H1 (cell line): Measurements from ENCODE around the gene CTAG1A. TPM values are rescaled to one million over a fixed set of nuclear protein-coding genes. Genes with fewer than 3 reads are reported as not detected.

Experiments used
- BCL11A ChIP-seq, 2 experiments: IDR thresholded peaks; one replicate each; pipeline ENCODE4 v1.6.1; 2011; ENCODE audit warnings: low read depth in 2 of 2, low read length in 2 of 2, mild to moderate bottlenecking in 2 of 2
- CEBPB ChIP-seq: IDR thresholded peaks from 2 replicates; pipeline ENCODE4 v1.6.1; 2012; ENCODE audit warnings: low read depth, low read length
- CHD7 ChIP-seq: fragments of 300-600 bp; sonication (generic); IDR thresholded peaks from 2 replicates; pipeline ENCODE4 v1.7.1; 2012; ENCODE audit warnings: low read length, moderate library complexity, mild to moderate bottlenecking, inconsistent platforms; ENCODE audit not compliant: insufficient replicate concordance
- CREB1 ChIP-seq: IDR thresholded peaks from 2 replicates; pipeline ENCODE4 v1.6.1; 2012; ENCODE audit warnings: inconsistent platforms
- EP300 ChIP-seq, 2 experiments: IDR thresholded peaks; 1 replicate in 1 of 2; 2 replicates in 1 of 2; pipeline ENCODE4 v1.6.1; 2011 to 2012; ENCODE audit warnings: low read depth in 2 of 2, low read length in 2 of 2, mild to moderate bottlenecking in 2 of 2, borderline replicate concordance in 1 of 2, inconsistent platforms in 1 of 2, moderate library complexity in 1 of 2
- EZH2 ChIP-seq: fragments of 200-600 bp; sonication (generic); IDR thresholded peaks from 2 replicates; pipeline ENCODE4 v1.7.1; 2012; ENCODE audit warnings: low read depth, mild to moderate bottlenecking, moderate library complexity, low read length, inconsistent platforms; ENCODE audit not compliant: severe bottlenecking
- MAX ChIP-seq: IDR thresholded peaks from 2 replicates; pipeline ENCODE4 v1.6.1; 2012; ENCODE audit warnings: inconsistent platforms
- SIRT6 ChIP-seq: IDR thresholded peaks from one replicate; pipeline ENCODE4 v1.7.1; 2012; ENCODE audit warnings: low read length, inconsistent platforms
- SP1 ChIP-seq: IDR thresholded peaks from 2 replicates; pipeline ENCODE4 v1.6.1; 2011; ENCODE audit warnings: low read depth, low read length
- polyA plus RNA-seq, 7 experiments: library from polyadenylated mRNA; depleted of rRNA in 3 of 7; stranded (reverse) in 5 of 7; unstranded in 2 of 7; fragments of >200 nt in 5 of 7; fragments of 200-250 nt in 2 of 7; gene quantifications; 1 replicate in 5 of 7; 2 replicates in 1 of 7; 4 replicates in 1 of 7; pipeline versions ENCODE4 v1.2.1 to v1.2.3, GENCODE V29; 2011 to 2013; ENCODE audit warnings: missing spikeins in 2 of 7, mixed read lengths in 2 of 7
- total RNA-seq: library from RNA; stranded (reverse); fragmentation: NEBNext Ultra II Directional; extraction: Animal tissue kit (Norgen Biotek cat#: 25700); gene quantifications from 2 replicates; pipeline ENCODE4 v1.2.1, GENCODE V29; 2021

The CTAG1A gene
- total and polyA plus RNA-seq, 2 of the 8 experiments (the other 6 are each of a cell fraction or from before 2014, with no cell fraction given): not detected

GRCh38 chrX:154599531-154599930 is 14.6 kb downstream of the CTAG1A start (continued):
- TF ChIP-seq CHD7 (no peak), SP1 (no peak), MAX (no peak), EZH2 (no peak), CEBPB (no peak), BCL11A (IDR thresholded peaks at IDR 0.05; ENCODE audit: low read depth in 2 of 2, low read length in 2 of 2) (no peak), SIRT6 (no peak), EP300 (IDR thresholded peaks at IDR 0.05; ENCODE audit: borderline replicate concordance in 1 of 2, low read depth in 2 of 2, low read length in 2 of 2) (no peak), CREB1 (no peak)
